ENCODE data around the gene CC2D2B. TPM values are rescaled to one million over a fixed set of nuclear protein-coding genes. Genes with fewer than 3 reads are reported as not detected.
"Not testable (repeated sequence)": the region's sequence is repeated elsewhere in the genome, so short reads cannot be mapped to it uniquely, and the experiment has no call there.

CC2D2B gene
- total RNA-seq, 1 experiment from 2014 or later, result not detected

DNA sequence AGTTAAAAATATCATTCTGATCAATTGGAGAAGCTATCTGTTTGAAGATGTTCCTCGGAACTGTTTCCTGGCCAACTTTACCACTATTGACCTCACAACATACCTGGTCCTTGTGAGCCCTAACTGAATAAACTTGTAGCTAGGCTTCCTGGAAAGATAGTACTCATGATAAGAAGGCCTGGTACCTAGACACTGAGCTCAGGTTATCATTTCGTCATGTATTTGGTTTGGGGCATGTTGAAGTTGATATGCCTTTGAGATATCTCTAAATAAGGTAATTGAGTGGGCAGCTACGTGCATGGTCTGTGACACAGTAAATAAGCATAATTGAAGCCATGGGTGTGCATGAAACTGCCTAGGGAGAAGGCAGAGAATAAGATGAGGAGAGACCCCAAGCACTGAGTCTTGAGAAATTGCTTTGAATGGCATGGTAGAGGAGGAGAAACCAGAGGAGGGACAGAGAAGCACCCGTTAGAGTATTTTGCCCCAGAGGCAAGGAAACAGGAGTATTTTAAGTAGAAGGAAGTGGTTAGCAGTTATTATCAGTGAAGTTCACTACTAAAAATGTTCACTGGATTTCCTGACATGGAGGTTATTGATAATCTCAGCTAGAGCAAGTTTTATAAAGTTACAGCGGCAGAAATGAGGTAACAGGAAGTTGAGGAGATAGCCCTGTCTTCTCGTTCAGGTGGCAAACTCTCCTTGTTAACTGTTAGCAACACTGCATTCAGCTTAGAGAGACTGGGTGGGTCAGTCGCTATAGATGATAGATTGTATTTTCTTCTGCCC is 55.6 kb downstream of the CC2D2B start:
- H3K27me3 ChIP-seq, result no peaks in the 10 kb centered on the region
- H3K36me3 ChIP-seq, result no peaks in the 10 kb centered on the region
- no peak for DNase-seq
- no peak overlapping the region for H3K4me3 ChIP-seq
- H3K27ac ChIP-seq, result no peak overlapping the region
- H3K4me1 ChIP-seq, result no peaks in the 10 kb centered on the region; the same call in 1 of the 2 replicates
- H3K9me3 ChIP-seq (replicated peaks), result no peaks in the 10 kb centered on the region

DNA sequence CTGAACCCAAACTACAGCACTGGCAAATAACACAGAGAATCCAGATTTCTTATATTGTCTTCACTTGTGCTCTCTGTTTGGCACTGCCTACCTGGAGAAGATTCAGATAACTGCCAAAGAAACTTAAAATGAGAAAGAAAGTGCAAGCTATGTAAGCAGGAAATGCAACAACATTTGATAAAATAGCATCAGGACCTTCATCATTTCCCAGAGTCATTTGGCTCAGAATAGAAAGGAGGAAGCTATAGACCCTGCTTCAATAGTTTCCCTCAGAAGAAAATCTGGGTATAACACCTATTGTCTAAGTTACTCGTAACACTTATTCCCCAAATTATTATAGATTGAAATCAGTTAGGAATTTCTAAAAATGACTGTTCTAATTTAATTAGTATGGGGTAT is 56.2 kb downstream of the CC2D2B start:
- Histone ChIP-seq H3K4me1 (no peaks in the 10 kb centered on the region; the same call in 1 of the 2 replicates), H3K36me3 (no peaks in the 10 kb centered on the region)

DNA sequence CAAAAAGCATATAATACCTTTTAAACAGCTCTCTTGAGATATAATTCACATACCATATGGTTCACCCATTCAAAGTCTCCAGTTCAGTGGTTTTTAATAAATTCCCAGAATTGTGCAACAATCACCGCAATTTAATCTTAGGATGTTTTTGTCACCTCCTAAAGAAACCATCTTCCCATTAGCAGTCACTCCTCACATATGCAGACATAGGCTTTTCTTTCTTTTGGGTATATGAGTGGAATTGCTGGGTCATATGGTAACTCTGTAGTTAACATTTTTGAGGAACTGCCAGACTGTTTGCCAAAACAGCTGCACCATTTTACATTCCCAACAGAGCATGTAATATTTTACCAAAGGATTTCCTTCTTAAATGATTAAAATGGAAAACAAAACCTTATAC is 57.0 kb downstream of the CC2D2B start:
- Histone ChIP-seq H3K27me3 (no peaks in the 10 kb centered on the region), H3K27ac (no peak overlapping the region), H3K36me3 (no peaks in the 10 kb centered on the region), H3K4me1 (no peaks in the 10 kb centered on the region; the same call in 1 of the 2 replicates), H3K9me3 (replicated peaks) (no peaks in the 10 kb centered on the region), H3K4me3 (no peak overlapping the region)
- peak in 1 of 2 experiments; percentile 4 for DNase-seq

More for the DNA sequence above, 56.2 kb downstream of the CC2D2B start:
- Histone ChIP-seq H3K27ac (no peak overlapping the region), H3K27me3 (no peaks in the 10 kb centered on the region), H3K9me3 (replicated peaks) (no peaks in the 10 kb centered on the region), H3K4me3 (no peak overlapping the region)
- no peak for DNase-seq

DNA sequence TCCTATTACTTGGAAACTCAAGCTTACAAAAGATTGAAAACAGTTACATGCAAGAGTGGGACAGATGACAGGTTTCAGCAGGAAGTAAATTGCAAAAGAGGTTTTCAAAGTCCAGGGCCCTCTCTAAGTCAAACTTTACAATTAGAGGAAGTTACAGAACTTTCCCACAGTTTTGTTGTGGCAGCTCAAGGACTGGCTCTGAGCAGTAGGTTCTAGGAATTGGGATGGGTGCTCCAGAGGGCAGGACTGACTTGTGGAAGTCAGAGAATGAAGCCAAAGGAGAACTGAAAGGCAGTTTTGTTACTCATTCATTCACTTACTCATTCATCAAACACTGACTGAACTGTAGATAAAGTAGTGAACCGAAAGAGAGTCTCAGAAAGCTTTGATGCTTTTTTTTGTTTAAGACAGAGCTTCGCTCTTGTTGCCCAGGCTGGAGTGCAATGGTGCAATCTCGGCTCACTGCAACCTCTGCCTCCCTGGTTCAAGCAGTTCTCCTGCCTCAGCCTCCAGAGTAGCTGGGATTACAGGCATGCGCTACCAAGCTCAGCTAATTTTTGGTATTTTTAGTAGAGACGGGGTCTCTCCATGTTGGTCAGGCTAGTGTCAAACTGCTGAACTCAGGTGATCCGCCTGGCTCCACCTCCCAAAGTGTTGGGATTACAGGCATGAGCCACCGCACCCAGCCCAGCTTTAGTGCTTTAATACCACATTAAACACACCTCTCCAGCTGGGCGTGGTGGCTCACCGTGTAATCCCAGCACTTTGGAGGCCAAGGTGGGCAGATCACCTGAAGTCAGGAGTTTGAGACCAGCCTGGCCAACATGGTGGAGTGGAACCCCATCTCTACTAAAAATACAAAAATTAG is 68.8 kb downstream of the CC2D2B start:
- Histone ChIP-seq H3K9me3 (replicated peaks) (no peaks in the 10 kb centered on the region), H3K36me3 (no peaks in the 10 kb centered on the region), H3K27ac (no peak overlapping the region), H3K4me3 (no peak overlapping the region), H3K27me3 (no peaks in the 10 kb centered on the region), H3K4me1 (no peaks in the 10 kb centered on the region)
- no peak for DNase-seq

DNA sequence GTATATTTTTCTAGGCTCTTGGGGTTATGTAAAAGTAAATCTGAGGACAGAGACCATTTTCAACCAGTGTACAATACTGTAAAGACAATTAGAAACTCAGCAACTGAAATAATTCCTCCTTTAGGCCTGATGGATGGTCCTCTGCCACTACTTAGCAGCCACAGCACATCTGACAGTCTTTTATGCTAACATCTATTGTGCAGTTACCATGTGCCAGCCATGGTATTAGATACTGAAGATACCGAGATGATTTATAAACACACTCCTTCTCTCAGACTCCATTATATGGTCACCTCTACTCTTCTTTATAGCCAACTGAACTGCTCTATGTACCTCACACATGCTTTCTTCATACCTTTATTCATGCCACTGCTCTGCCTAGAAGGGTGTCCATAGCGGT is 74.4 kb downstream of the CC2D2B start:
- no peaks in the 10 kb centered on the region for H3K4me1 ChIP-seq
- no peak for DNase-seq
- H3K4me3 ChIP-seq, result no peak overlapping the region
- no peaks in the 10 kb centered on the region for H3K36me3 ChIP-seq
- H3K27me3 ChIP-seq, result no peaks in the 10 kb centered on the region
- no peak overlapping the region for H3K27ac ChIP-seq
- no peaks in the 10 kb centered on the region for H3K9me3 ChIP-seq (replicated peaks)

DNA sequence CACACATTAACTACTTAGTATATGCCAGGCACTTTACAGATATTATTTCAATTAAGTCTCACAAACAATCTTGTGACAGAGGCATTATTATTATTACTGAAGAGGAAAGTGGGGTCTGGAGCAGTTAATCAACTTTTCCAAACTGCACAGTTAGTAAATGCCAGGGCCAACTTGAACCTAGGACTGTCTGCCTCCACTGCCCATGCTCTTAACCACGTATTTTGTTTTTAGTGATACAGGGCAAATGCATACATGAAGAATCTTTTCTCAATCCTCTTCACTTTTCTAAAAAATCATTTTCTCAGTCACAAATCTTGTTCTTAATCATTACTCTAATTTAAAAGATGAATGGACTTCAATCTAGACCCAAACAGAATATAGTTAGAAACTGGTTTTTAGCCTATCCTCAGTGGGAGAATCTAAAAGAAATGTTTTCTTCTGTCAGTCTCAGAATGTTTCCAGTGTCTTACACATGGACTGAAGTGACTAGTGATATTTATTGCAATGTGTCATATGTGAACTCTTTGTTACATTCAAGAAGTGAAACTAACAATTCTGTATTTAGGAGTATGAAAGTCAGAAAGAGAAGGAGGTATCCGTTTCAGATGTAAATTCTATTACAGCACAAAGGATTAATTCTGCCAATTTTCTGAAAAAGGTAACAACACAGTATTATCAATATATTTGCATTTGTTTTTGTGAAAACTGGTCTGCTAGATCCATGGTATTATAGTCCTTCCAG is 80.1 kb downstream of the CC2D2B start:
- Histone ChIP-seq H3K4me3 (no peak overlapping the region), H3K27me3 (no peaks in the 10 kb centered on the region), H3K4me1 (no peaks in the 10 kb centered on the region), H3K27ac (no peak overlapping the region), H3K9me3 (replicated peaks) (no peaks in the 10 kb centered on the region), H3K36me3 (no peaks in the 10 kb centered on the region)
- DNase-seq, result no peak

DNA sequence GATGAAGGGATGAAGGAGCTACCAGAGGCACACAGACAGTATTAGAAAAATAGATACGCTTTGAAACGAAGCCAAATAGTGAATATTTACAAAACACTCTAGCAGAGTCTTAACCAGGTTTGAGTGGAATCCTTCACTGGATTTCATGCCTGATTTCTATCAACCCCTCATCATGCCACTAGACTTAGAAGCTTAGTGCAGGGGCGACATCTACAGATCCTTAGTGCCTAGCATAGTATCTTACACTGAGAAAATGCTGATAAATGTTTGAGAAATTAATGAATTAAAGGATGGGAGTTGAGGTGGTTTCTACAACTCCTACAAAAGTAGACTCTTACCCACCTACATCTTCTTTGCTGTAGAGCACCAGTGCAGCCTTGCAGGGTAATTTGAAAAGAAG is 80.9 kb downstream of the CC2D2B start:
- Histone ChIP-seq H3K4me1 (no peaks in the 10 kb centered on the region), H3K4me3 (no peak overlapping the region), H3K27ac (no peak overlapping the region), H3K9me3 (replicated peaks) (no peaks in the 10 kb centered on the region), H3K27me3 (no peaks in the 10 kb centered on the region), H3K36me3 (no peaks in the 10 kb centered on the region)
- DNase-seq, result no peak

DNA sequence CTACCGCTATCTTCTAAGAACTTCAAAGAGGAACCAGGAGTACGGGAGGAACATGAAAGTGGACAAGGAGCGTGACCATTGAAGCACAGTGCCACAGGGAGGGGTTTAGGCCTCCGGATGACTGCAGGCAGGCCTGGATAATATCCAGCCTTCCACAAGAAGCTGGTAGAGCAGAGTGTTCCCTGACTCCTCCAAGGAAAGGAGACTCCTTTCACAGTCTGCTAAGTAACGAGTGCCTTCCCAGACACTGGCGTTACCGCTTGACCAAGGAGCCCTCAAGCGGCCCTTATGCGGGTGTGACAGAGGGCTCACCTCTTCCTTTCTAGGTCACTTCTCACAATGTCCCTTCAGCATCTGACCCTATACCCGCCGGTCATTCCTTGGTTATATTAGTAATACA is 86.6 kb downstream of the CC2D2B start:
- not testable (repeated sequence) for H3K9me3 ChIP-seq (replicated peaks); H3K4me3 ChIP-seq; H3K36me3 ChIP-seq; H3K27ac ChIP-seq; H3K27me3 ChIP-seq; H3K4me1 ChIP-seq; DNase-seq

DNA sequence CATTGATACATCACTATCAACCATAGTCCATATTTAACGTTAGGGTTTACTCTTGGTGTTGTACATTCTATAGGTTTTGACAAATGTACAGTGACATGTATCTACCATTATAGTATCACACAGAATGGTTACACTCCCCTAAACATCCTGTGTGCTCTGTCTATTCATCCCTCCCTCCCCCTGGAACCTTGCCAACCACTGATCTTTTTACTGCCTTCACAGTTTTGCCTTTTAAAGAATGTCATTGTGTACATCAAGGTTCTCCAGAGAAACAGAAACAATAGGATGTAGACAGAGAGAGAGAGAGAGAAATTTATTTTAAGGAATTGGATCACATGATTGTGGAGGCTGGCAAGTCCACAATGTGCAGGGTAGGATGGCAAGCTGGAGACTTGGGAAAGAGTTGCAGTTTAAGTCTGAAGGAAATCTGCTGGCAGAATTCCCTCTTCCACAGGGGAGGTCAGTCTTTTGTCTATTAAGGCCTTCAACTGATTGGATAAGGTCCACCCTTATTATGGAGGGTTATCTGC is 90.5 kb downstream of the CC2D2B start:
- no peaks in the 10 kb centered on the region for H3K9me3 ChIP-seq (replicated peaks)
- H3K27ac ChIP-seq, result no peak overlapping the region
- no peak overlapping the region for H3K4me3 ChIP-seq
- H3K27me3 ChIP-seq, result no peaks in the 10 kb centered on the region
- no peaks in the 10 kb centered on the region for H3K36me3 ChIP-seq
- no peaks in the 10 kb centered on the region for H3K4me1 ChIP-seq
- DNase-seq, result peak in 1 of 2 experiments; percentile 4

DNA sequence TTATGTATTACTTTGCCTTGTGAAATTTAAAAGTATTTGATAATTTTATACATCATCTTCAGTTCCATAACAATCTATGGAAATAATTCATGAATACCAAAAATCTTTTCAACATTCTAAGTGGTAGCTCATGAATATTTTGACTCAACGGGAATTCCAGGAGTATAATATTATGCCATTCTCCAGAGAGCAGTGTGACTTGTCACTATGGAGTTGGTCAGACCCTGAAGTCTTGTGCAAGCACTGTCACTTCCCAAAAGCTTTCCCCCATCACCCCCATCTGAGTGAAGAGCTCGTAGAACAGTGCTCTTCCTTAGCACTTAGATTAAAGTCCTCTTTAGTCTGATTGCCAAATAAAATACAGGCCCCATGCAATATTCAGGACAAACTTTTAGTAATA is 106.2 kb downstream of the CC2D2B start:
- no peaks in the 10 kb centered on the region for H3K9me3 ChIP-seq (replicated peaks)
- no peak overlapping the region for H3K4me3 ChIP-seq
- no peaks in the 10 kb centered on the region for H3K36me3 ChIP-seq
- H3K27me3 ChIP-seq, result no peaks in the 10 kb centered on the region
- H3K4me1 ChIP-seq, result no peaks in the 10 kb centered on the region
- H3K27ac ChIP-seq, result no peak overlapping the region
- no peak for DNase-seq

DNA sequence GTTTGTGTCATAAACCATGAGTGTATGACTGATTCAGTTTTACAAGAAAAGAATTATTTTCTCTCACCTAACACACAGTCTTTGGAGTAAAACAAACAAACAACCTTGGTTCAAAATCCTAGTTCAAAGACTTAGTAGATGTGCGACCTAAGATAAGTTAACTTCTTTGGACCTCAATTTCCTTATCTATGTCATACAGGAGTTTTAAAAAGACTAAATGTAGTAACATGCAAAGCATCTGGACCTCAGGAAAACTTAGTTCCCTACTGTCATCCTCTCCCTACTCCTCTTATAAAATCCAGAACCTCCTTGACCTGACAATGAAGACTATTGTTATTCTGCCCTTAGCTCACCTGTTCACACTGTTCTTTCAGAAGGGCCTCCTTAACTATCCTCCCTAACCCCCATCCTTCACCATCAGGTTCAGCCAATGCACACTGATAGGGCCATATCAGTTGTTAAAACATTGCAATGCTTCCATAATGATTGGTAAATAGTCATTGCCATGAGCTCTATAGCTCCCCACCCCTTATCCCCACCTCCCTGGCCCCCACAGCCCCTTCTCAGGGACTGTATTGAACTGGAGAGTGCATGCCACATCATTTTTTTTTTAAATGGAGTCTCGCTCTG is 106.8 kb downstream of the CC2D2B start:
- Histone ChIP-seq H3K27me3 (no peaks in the 10 kb centered on the region), H3K36me3 (no peaks in the 10 kb centered on the region), H3K9me3 (replicated peaks) (no peaks in the 10 kb centered on the region), H3K4me3 (no peak overlapping the region), H3K27ac (no peak overlapping the region), H3K4me1 (no peaks in the 10 kb centered on the region)
- DNase-seq, result no peak

DNA sequence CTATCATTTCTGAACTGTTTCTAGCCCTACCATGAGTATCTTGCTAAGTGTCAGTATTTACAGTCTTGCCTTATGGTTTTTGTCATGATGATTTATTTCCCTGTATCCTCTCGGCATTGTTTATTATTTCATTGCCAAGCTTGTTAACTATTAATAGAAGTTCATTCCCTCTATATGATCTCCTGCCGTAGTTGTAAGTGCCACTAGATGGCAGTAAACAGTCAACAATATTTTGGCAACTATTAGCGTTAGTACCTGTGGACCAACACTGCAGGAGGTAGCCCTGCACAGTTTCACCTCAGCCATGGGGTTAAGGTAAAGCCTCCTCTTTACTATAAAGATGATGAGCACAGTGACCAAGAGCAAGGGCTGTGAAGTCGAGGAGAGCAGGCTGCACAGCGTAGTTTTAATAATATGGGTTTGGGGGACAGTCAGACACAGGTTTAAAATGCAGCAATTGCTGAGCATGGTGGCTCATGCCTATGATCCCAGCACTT is 109.5 kb downstream of the CC2D2B start:
- Histone ChIP-seq H3K9me3 (replicated peaks) (no peaks in the 10 kb centered on the region), H3K4me3 (no peak overlapping the region), H3K36me3 (no peaks in the 10 kb centered on the region), H3K4me1 (no peaks in the 10 kb centered on the region), H3K27me3 (no peaks in the 10 kb centered on the region), H3K27ac (no peak overlapping the region)
- DNase-seq, result peak; percentile 8 to 67

DNA sequence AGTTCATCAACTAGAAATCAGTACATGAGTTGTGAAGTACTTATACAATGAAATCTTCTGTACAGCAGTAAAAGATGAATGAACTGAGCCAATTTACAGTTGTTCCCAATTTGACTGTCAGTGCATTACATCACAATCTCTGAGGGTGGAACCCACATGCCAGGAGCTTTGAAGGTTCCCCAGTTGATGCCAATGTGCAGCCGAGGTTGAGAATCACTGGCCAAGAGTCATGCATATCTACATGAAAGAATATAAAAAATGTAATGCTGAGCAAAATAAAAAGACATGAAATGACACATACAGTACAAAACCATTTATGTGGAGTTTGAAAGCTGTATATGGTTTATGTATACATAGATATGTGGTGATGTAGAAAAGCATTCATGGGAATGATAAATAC is 113.6 kb downstream of the CC2D2B start:
- Histone ChIP-seq H3K4me3 (no peak overlapping the region), H3K4me1 (no peaks in the 10 kb centered on the region), H3K36me3 (no peaks in the 10 kb centered on the region), H3K27me3 (no peaks in the 10 kb centered on the region), H3K9me3 (replicated peaks) (no peaks in the 10 kb centered on the region), H3K27ac (no peak overlapping the region)
- DNase-seq, result no peak

DNA sequence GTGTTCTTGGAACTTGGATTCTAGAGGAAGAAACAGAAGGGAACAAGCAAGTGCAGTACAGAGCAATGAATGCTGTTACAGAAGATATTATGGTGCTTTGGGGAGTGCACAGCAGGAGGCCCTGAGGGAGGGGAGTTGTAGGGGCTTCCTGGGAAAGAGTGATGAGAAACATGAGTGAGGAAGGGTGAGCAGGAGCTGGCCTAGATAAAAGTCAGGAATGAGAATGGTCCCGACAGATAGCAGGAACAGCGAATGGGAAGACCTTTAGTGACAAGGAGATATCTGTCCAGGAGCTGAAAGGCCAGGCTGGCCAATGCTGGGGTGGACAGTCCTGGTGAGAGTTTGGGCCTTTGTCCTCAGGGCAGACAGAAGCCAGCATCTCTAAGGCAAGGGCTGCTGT is 115.0 kb downstream of the CC2D2B start:
- DNase-seq, result no peak
- Histone ChIP-seq H3K27me3 (no peaks in the 10 kb centered on the region), H3K27ac (no peak overlapping the region), H3K4me1 (no peaks in the 10 kb centered on the region), H3K36me3 (no peaks in the 10 kb centered on the region), H3K9me3 (replicated peaks) (no peaks in the 10 kb centered on the region), H3K4me3 (no peak overlapping the region)
